ENCODE measurements around the gene TBL3.
"Not testable (repeated sequence)": the region's sequence is repeated elsewhere in the genome, so short reads cannot be mapped to it uniquely, and the experiment has no call there.

Gene TBL3

GRCh38 chr16:1944612-1945199 is 27.1 kb upstream of the TBL3 start:
- no peak for DNase-seq

DNA sequence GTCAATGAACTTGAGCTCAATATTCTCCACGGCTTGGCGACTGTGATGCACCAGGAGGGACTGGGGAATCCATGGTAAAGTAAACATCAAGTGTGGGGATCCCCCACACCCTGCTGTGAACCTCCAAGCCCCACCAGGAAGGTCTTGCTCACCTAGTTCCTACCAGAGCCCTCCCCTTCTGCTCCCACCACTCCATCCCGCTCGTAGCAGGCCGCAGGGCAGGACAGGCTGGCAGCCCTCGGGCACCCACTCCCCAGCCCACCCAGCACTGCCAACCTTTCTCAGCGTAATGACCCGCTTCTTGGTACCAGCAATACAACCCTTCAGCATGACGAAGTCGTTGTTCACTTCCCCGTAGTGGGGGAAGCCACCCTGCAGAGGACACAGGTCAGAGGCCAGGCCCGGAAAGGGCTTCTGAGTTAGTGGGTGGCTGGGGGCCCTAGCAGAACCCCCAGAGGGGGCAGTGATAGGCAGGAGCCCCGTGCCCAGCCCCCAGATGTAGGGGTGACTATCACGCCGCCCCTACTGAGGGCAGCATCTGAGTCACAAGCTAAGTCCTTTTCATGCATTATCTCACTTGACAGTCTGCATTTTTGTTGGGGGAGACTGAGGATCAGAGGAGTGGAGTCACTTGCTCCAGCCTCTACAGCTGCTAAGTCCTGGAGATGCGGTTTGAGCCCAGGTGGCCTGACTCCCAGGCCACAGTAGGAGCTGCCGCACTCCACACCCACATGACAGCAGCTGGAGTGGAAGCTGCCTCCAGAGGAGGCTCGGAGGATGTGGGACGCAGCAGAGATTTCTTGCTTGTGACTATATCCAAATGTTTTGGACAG is 26.1 kb upstream of the TBL3 start:
- DNase-seq: no peak

DNA sequence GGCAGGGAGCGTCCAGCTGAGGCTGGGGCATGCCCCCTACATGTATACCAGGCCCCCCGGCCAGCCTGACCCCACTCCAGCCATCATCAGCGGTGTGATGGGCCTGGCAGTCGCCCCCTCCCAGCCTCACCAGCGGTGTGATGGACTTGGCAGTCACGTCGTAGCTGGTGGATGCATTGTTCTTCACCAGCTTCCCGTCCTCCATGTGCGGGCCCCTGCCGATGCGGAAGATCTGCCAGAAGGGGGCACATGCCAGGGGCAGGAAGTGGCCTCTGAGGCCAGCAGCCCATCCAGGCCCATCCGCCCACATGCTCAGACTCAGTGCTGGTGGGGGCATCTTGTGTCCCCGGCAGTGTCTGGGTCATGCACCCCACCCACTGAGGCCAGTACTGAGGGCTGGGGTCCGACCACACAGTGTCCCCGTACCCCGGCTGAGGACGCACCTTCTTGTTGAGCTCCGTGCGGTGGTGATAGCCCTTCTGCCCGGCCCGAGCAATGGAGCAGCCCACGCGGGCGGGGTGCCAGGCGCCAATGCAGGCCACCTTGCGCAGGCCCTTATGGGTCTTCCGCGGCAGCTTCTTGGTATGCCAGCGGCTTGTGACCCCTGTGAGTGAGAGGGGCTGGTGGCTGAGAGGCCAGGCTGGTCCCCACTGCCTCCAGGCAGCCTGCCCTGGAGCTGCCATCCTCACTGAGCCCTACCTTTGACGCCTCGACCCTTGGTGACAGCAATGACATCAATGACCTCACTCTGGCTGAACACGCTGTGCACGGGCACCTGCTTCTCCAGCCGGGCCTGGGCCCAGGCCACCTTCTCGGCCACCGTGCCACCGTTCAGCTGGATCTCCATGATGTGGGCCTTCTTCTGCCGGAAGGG is 25.1 kb upstream of the TBL3 start:
- DNase-seq: no peak

DNA sequence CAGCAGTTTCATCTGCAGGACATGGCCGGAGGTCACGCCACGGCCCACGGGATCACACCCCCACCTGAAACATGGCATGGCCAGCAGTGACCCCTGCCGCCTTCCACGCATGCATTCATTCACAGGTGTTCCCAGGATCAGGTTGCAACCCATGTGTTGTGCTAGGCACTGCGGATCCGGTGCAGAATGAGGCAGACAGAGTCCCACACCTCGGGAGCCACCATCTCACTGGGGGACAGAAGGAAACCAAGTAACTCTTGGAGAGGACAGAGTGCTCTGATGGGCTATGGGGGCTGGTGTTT is 24.5 kb upstream of the TBL3 start:
- no peak for DNase-seq

GRCh38 chr16:1949507-1949906 is 22.3 kb upstream of the TBL3 start:
- DNase-seq: no peak

DNA sequence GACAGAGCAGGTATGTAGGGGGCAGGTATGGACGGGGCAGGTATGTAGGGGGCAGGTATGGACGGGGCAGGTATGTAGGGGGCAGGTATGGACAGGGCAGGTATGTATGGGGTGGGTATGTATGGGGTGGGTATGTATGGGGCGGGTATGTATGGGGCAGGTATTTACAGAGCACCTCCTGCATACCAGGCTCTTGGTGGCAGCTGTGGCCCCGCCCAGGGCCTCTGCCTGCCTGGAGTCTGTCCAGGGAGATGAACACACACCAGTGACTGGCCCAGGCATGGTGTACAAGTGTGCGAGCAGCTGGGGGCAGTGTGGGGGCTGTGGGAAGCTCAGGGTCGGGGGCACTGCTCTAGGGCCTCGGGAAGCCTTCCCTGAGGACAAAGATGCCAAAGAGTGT is 21.8 kb upstream of the TBL3 start:
- DNase-seq: no peak

DNA sequence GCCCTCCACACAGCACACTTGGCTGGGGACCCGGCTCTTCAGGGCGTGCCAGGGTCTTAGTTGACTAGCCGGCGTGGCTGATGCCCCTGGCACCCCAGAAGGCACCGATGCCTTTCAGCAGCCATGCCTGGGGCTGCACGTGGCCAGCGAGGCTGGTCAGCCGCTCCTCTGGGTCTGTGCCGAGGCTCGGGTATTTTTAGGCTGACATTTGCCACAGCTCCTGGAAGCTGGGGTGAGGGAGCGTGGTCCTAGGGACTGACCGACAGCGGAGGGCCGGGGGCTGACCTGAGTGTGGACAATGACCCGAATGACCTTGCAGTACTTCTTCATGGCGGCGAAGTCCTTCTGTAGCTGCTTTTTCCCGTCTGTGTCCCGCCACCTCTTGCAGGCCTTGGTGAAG is 21.3 kb upstream of the TBL3 start:
- no peak for DNase-seq

DNA sequence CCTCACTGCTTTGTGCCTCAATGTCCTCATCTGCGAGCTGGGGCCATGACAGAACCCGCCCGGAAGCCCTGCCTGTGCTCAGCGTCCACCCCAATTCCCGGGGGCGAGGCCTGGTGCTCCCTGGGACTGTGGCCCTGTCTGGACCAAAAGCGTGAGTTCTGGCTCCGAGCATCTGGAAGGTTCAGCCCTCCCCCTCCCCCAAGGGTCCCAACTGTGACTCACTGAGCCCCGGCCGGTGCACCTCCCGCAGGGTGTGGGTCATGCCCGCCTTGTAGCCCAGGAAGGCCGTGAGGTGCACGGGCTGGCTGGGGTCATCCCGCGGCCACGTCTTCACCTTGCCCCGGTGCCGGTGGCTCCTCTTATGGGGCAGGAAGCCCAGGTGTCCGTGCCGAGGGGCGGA is 18.1 kb upstream of the TBL3 start:
- no peak for DNase-seq

GRCh38 chr16:1957434-1958142 is 14.3 kb upstream of the TBL3 start:
- not testable (repeated sequence) for DNase-seq

DNA sequence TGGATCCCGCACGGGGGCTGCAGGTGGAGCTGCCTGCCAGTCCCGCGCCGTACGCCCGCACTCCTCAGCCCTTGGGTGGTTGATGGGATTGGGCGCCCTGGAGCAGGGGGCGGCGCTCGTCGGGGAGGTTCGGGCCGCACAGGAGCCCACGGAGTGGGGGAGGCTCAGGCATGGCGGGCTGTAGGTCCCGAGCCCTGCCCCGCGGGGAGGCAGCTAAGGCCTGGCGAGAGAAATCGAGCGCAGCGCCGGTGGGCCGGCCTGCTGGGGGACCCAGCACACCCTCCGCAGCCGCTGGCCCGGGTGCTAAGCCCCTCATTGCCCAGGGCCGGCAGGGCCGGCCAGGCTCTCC is 13.7 kb upstream of the TBL3 start:
- DNase-seq: not testable (repeated sequence)

DNA sequence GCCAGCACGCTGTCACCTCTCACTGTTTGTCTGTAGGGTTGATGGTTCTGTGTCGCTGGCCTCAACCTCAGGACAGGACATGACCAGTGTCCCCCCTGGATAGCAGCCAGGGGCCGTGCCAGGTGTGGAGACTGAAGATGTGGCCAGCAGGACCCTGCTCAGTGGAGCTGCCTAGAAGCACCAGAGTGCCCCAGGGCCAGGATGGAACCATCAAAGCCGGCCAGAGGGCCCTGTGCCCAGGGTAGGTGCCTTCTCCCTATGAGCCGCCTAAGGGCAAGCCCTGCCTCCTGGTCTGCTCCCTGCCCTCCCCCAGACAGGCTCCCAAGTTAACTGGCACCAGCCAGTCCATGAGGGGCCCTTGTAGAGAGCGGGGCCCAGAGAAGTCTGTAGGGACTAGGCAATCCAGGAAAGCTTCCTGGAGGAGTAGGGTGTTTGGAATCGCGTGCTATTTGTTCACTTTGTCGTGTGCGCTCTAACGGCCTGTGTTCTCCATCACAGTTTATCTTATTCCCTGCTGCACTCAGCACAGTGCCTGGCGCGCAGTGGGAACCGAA is 13.1 kb upstream of the TBL3 start:
- DNase-seq: no peak

DNA sequence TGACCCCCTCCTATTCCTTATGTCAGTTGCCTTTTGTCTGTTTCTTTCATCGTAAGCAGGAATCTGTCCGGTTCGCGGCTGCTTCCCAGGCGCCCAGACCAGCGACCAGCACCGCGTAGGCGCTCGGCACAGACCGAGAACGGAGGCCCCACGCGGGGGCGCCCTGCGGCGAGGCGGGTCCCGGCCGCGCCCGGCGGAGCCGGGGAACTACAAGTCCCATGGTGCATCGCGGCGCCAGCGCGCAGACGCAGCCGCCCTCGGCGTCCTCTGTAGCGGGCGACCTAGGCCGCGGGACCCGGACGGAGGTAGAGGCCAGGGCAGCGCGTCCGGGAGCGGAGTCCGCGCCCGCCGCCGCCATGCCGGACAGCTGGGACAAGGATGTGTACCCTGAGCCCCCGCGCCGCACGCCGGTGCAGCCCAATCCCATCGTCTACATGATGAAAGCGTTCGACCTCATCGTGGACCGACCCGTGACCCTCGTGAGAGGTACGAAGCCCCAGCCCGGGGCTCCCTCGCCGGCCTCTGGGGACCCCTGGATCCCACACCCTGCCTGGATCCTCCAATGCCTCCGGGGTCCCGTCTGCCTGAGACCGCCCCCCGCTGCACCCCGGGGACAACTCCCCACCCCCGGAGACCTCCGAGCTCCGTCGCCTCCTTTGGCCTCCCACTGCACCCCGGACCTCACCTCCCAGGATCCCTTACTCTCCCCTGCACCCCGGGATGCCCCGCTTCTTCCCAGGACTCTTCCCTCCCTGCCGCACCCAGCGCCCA is 12.4 kb upstream of the TBL3 start, which contains the start of gene NDUFB10:
Gene NDUFB10 (plus strand): TSS at position 270 of the 771 bp plus-strand sequence. CDS start 87 bp downstream, at position 357.
- peak; percentile 88 for DNase-seq

- peak; percentile 30 for DNase-seq
These were observed 10.9 kb upstream of the TBL3 start for GRCh38 chr16:1960665-1961630.

DNA sequence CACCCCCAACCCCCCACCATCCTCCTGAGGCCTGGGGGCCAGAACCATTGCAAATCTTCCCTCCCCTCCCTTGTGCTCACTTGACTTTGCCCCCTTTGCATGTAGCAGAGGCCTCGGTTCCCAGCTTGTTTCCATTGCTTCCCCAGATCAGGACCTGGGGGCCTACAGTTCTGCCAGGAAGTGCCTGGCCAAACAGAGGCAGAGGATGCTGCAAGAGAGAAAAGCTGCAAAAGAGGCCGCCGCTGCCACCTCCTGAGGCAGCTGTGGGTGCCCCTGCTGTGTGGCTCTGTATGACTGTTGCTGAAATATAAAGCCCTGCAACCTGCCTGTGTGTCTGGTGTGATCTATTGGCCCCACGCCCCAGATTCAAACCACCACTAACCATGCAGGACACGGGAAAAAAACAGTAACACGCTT is 10.2 kb upstream of the TBL3 start:
- peak; percentile 13 for DNase-seq

DNA sequence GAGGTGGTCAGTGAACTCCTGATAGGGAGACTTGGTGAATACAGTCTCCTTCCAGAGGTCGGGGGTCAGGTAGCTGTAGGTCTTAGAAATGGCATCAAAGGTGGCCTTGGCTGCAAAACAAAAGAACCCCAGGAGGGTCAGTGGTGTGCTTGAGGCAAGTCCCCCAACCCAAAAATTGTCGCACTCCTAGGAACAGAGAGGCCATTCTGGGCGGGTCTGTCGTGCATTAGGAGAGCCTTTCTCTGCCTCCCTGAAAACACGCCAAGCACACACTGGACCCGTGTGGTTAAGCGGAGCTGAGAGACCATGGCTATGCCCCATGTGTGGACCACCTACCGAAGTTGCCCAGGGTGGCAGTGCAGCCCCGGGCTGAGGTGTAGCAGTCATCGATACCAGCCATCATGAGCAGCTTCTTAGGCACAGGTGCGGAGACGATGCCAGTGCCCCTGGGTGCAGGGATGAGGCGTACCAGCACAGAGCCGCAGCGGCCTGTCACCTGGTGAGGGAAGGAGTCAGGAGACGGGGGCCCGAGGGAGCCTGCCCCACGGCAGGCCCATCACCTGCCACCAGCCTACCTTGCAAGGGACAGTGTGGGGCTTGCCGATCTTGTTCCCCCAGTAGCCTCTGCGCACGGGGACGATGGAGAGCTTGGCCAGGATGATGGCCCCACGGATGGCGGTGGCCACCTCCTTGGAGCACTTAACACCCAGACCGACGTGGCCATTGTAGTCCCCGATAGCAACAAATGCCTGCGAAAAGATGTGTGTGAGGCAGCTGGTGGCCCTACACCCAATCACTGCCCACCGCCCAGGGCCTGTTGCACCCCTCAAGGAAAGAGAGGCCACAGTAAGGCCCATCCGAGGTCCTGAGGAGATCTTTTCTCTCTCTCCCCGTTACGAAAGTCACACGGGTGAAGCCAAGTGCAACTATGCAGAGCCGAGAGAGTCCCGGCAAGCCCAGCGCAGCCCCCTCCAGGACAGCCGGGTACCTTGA is 9.4 kb upstream of the TBL3 start:
- DNase-seq: not testable (repeated sequence)

GRCh38 chr16:1963806-1964505 is 7.9 kb upstream of the TBL3 start:
- DNase-seq: no peak

GRCh38 chr16:1964506-1965395 is 7.1 kb upstream of the TBL3 start, which contains the start of gene RPS2:
TSS of gene RPS2 (minus strand) at chr16:1964826. CDS start at chr16:1964625, 201 bp downstream.
- peak; percentile 98 for DNase-seq

Data from activated effector memory CD4-positive, alpha-beta T cell treated with Interleukin-2 at 50 U/mL for 16 hours (primary cell).